Neural cell (in vitro differentiated cells): ENCODE data around the gene WDR55. TPM values are rescaled to one million over a fixed set of nuclear protein-coding genes. Genes with fewer than 3 reads are reported as not detected.

Experiments
- H2AFZ ChIP-seq: fragments of 200-600, 300-800 bp; sonication (generic), shearing (Covaris generic); 2 replicates; pipeline ENCODE4 v1.6.0; 2014; ENCODE audit warnings: low read depth, mild to moderate bottlenecking, antibody characterized with exemption, low read length, moderate library complexity
- H3F3A ChIP-seq: fragments of 200-600 bp; shearing (Covaris generic); 2 replicates; pipeline ENCODE4 v1.6.1; 2016; ENCODE audit warnings: mild to moderate bottlenecking, moderate library complexity, mixed read lengths, antibody characterized with exemption, low read length; ENCODE audit not compliant: insufficient read depth, poor library complexity, severe bottlenecking
- H3K27ac ChIP-seq: fragments of 200-600, 300-800 bp; sonication (generic), shearing (Covaris generic); 2 replicates; pipeline ENCODE4 v1.5.1; 2014; ENCODE audit warnings: mild to moderate bottlenecking, low read length, moderate library complexity
- H3K27me3 ChIP-seq: fragments of 300-800, 200-600 bp; sonication (generic), shearing (Covaris generic); 2 replicates; pipeline ENCODE4 v1.6.0; 2014; ENCODE audit warnings: mild to moderate bottlenecking, low read depth, low read length, moderate library complexity; ENCODE audit not compliant: insufficient read depth
- H3K36me3 ChIP-seq: fragments of 300-800, 200-600 bp; sonication (generic), shearing (Covaris generic); 2 replicates; pipeline ENCODE4 v1.5.1; 2014; ENCODE audit warnings: mild to moderate bottlenecking, antibody characterized with exemption, low read length, moderate library complexity; ENCODE audit not compliant: insufficient read depth
- H3K4me2 ChIP-seq: fragments of 300-800, 200-600 bp; sonication (generic), shearing (Covaris generic); 2 replicates; pipeline ENCODE4 v1.6.0; 2014; ENCODE audit warnings: mild to moderate bottlenecking, low read length
- H3K4me3 ChIP-seq: fragments of 300-800, 200-600 bp; sonication (generic), shearing (Covaris generic); 2 replicates; pipeline ENCODE4 v1.5.1; 2014; ENCODE audit warnings: mild to moderate bottlenecking, low read length, moderate library complexity
- H3K79me2 ChIP-seq: fragments of 200-600 bp; shearing (Covaris generic); replicated peaks from 2 replicates; pipeline ENCODE4 v1.6.0; 2014; ENCODE audit warnings: mild to moderate bottlenecking, low read length, moderate library complexity; ENCODE audit not compliant: insufficient read depth
- H3K9ac ChIP-seq: fragments of 300-800, 200-600 bp; sonication (generic), shearing (Covaris generic); 2 replicates; pipeline ENCODE4 v1.6.1; 2016; ENCODE audit warnings: mild to moderate bottlenecking, low read length, mixed read lengths
- H3K9me2 ChIP-seq: fragments of 200-600 bp; shearing (Covaris generic); 2 replicates; pipeline ENCODE4 v1.6.1; 2016; ENCODE audit warnings: mild to moderate bottlenecking, low read length, mixed read lengths; ENCODE audit not compliant: insufficient read depth
- H3K9me3 ChIP-seq: fragments of 200-600, 300-800 bp; sonication (generic), shearing (Covaris generic); 2 replicates; pipeline ENCODE4 v1.6.1; 2016; ENCODE audit warnings: mild to moderate bottlenecking, mixed run types, low read length, moderate library complexity, mixed read lengths
- H4K20me1 ChIP-seq: fragments of 200-600 bp; shearing (Covaris generic); 2 replicates; pipeline ENCODE4 v1.6.1; 2016; ENCODE audit warnings: mild to moderate bottlenecking, mixed run types; ENCODE audit not compliant: insufficient read depth
- CTCF ChIP-seq: fragments of 450-650 bp; IDR thresholded peaks from 2 replicates; pipeline ENCODE4 v1.5.1; 2014; ENCODE audit warnings: antibody characterized with exemption, mild to moderate bottlenecking, moderate library complexity; ENCODE audit not compliant: poor library complexity, severe bottlenecking
- EP300 ChIP-seq: fragments of 450-650 bp; conservative IDR thresholded peaks from 2 replicates; pipeline ENCODE4 v1.6.1; 2014; ENCODE audit warnings: antibody characterized with exemption, mild to moderate bottlenecking, moderate library complexity; ENCODE audit not compliant: poor library complexity, severe bottlenecking
- EZH2 ChIP-seq: fragments of 200-600, 300-800 bp; shearing (Covaris generic), sonication (generic); IDR thresholded peaks from 2 replicates; pipeline ENCODE4 v1.6.1; 2014; ENCODE audit warnings: antibody characterized with exemption, low read length, borderline replicate concordance, mild to moderate bottlenecking; ENCODE audit not compliant: insufficient read depth, poor library complexity, severe bottlenecking
- MXI1 ChIP-seq: fragments of 450-650 bp; conservative IDR thresholded peaks from 2 replicates; pipeline ENCODE4 v1.6.1; 2014; ENCODE audit warnings: antibody characterized with exemption, mild to moderate bottlenecking; ENCODE audit not compliant: poor library complexity, severe bottlenecking
- POLR2AphosphoS5 ChIP-seq: IDR thresholded peaks from 2 replicates; pipeline ENCODE4 v1.6.1; 2012
- RAD21 ChIP-seq: fragments of 450-650 bp; conservative IDR thresholded peaks from 2 replicates; pipeline ENCODE4 v1.6.1; 2014; ENCODE audit warnings: antibody characterized with exemption, mild to moderate bottlenecking, moderate library complexity
- REST ChIP-seq: IDR thresholded peaks from 2 replicates; pipeline ENCODE4 v1.6.1; 2012; ENCODE audit warnings: borderline replicate concordance
- SMC3 ChIP-seq: fragments of 450-650 bp; conservative IDR thresholded peaks from 2 replicates; pipeline ENCODE4 v1.6.1; 2014; ENCODE audit warnings: antibody characterized with exemption, mild to moderate bottlenecking, moderate library complexity; ENCODE audit not compliant: poor library complexity
- TAF1 ChIP-seq: IDR thresholded peaks from 2 replicates; pipeline ENCODE4 v1.6.1; 2012; ENCODE audit warnings: low read depth
- polyA plus RNA-seq: library from polyadenylated mRNA; depleted of rRNA; stranded (reverse); fragments of >200 nt; gene quantifications from 2 replicates; pipeline ENCODE4 v1.2.3, GENCODE V29; 2014

The WDR55 gene
- polyA plus RNA-seq, 1 donor from 2014 or later: 20.7 TPM

DNA sequence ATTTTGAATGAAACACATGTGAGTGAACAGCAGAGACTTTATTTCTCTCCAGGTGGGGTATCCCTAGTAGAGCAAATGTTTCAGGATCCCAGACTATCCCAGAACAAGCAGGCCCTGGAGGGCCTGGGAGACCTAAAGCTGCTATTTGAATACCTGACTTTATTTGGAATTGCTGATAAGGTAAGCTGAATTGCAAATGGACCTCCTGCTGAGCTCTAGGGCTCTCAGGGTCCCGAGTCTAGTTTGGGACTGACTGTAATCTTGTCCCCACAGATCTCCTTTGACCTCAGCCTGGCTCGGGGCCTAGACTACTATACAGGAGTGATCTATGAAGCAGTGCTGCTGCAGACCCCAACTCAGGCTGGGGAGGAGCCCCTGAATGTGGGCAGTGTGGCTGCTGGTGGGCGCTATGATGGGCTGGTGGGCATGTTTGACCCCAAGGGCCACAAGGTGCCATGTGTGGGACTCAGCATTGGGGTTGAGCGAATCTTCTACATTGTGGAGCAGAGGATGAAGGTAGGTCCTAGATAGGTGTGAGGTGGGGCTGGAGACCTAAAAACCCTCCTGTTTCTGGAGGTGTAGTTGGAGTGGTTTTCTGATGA, 32.3 kb downstream of the WDR55 start (continued):
- no peak for TF ChIP-seq CTCF
- no peak for TF ChIP-seq TAF1

- Histone ChIP-seq H3K9me3 (no peaks in the 10 kb centered on the region), H3K9ac (peak within 1 kb of the TSS; percentile 74), H3K4me3 (peak within 1 kb of the TSS; percentile 79), H3K79me2 (peaks cover 17% of the 10 kb centered on the region), H3F3A (no peaks in the 10 kb centered on the region), H3K9me2 (no peaks in the 10 kb centered on the region), H2AFZ (peak within 1 kb of the TSS; percentile 74), H3K36me3 (peaks cover 16% of the 10 kb centered on the region), H3K27ac (peak within 1 kb of the TSS; percentile 55), H4K20me1 (no peaks in the 10 kb centered on the region), H3K4me2 (peak within 1 kb of the TSS; percentile 71), H3K27me3 (no peaks in the 10 kb centered on the region)
- TF ChIP-seq MXI1 (peak; percentile 71), EZH2 (no peak), POLR2AphosphoS5 (peak; percentile 96), SMC3 (no peak), RAD21 (no peak), REST (peak; percentile 97), TAF1 (peak; percentile 98)
Observed at GRCh38 chr5:140700177-140701144, 35.8 kb downstream of the WDR55 start, which contains the start of gene ZMAT2. ZMAT2 (plus strand) TSS chr5:140700447; CDS start chr5:140700461, 14 bp downstream.

- no peak overlapping the region for H3K4me3 ChIP-seq
- H3K27me3 ChIP-seq: no peaks in the 10 kb centered on the region
- no peak overlapping the region for H2AFZ ChIP-seq
- TF ChIP-seq EZH2 (no peak), POLR2AphosphoS5 (no peak), REST (no peak), CTCF (no peak), RAD21 (no peak), EP300 (no peak), MXI1 (no peak), SMC3 (no peak), TAF1 (no peak)
- H3K79me2 ChIP-seq: no peaks in the 10 kb centered on the region
- no peak overlapping the region for H3K27ac ChIP-seq
- no peaks in the 10 kb centered on the region for H3K9me3 ChIP-seq
- H3K4me2 ChIP-seq: no peak overlapping the region
- H3F3A ChIP-seq: no peaks in the 10 kb centered on the region
- no peak overlapping the region for H3K9ac ChIP-seq
- peaks cover 3% of the 10 kb centered on the region for H3K36me3 ChIP-seq
- H4K20me1 ChIP-seq: no peaks in the 10 kb centered on the region
- no peaks in the 10 kb centered on the region for H3K9me2 ChIP-seq
Observed at GRCh38 chr5:140707812-140708211, 43.1 kb downstream of the WDR55 start.
